ENCODE results near the gene ARHGEF4.

DNA sequence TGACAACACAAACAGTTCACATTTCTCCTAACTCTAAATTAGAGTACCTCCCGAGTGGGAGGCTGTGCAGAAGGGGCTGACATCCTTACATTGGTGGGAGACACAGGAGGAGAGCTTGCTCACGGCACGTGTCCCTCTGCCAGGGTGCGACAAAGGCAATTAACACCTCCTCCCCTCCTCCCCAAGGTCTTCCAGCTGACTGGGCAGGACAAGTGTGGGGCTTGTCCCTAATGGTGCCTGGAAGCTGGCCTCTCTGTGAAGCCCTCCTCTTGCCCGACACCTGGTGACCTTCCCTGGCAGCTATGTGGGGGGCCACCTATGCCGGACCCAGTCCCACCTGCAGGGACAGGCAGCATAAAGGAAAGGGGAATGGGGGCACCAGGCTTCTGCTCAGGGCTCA, 199.6 kb downstream of the ARHGEF4 start:
- TF ChIP-seq CTCF (IDR thresholded peaks at IDR 0.05) (no peak), SP1 (CRISPR knock-in tag; conservative IDR thresholded peaks at IDR 0.05) (no peak), KAT7 (CRISPR knock-in tag; IDR thresholded peaks at IDR 0.05; ENCODE audit: borderline replicate concordance) (no peak), ZNF416 (CRISPR knock-in tag; IDR thresholded peaks at IDR 0.05) (no peak), EMX1 (CRISPR knock-in tag; IDR thresholded peaks at IDR 0.05) (no peak), CREM (CRISPR knock-in tag; IDR thresholded peaks at IDR 0.05) (no peak), NFATC4 (CRISPR knock-in tag; IDR thresholded peaks at IDR 0.05) (no peak), SMAD3 (CRISPR knock-in tag; IDR thresholded peaks at IDR 0.05; ENCODE audit: borderline replicate concordance) (no peak), USF2 (CRISPR knock-in tag; IDR thresholded peaks at IDR 0.05) (no peak), E2F1 (CRISPR knock-in tag; IDR thresholded peaks at IDR 0.05) (no peak)
- TF ChIP-seq, protein P1, sequence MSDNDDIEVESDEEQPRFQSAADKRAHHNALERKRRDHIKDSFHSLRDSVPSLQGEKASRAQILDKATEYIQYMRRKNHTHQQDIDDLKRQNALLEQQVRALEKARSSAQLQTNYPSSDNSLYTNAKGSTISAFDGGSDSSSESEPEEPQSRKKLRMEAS (CRISPR knock-in tag; IDR thresholded peaks at IDR 0.05) = no peak
- TF ChIP-seq, protein P2, sequence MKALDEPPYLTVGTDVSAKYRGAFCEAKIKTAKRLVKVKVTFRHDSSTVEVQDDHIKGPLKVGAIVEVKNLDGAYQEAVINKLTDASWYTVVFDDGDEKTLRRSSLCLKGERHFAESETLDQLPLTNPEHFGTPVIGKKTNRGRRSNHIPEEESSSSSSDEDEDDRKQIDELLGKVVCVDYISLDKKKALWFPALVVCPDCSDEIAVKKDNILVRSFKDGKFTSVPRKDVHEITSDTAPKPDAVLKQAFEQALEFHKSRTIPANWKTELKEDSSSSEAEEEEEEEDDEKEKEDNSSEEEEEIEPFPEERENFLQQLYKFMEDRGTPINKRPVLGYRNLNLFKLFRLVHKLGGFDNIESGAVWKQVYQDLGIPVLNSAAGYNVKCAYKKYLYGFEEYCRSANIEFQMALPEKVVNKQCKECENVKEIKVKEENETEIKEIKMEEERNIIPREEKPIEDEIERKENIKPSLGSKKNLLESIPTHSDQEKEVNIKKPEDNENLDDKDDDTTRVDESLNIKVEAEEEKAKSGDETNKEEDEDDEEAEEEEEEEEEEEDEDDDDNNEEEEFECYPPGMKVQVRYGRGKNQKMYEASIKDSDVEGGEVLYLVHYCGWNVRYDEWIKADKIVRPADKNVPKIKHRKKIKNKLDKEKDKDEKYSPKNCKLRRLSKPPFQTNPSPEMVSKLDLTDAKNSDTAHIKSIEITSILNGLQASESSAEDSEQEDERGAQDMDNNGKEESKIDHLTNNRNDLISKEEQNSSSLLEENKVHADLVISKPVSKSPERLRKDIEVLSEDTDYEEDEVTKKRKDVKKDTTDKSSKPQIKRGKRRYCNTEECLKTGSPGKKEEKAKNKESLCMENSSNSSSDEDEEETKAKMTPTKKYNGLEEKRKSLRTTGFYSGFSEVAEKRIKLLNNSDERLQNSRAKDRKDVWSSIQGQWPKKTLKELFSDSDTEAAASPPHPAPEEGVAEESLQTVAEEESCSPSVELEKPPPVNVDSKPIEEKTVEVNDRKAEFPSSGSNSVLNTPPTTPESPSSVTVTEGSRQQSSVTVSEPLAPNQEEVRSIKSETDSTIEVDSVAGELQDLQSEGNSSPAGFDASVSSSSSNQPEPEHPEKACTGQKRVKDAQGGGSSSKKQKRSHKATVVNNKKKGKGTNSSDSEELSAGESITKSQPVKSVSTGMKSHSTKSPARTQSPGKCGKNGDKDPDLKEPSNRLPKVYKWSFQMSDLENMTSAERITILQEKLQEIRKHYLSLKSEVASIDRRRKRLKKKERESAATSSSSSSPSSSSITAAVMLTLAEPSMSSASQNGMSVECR (CRISPR knock-in tag; IDR thresholded peaks at IDR 0.05; ENCODE audit: borderline replicate concordance) = no peak
